Measurements from ENCODE around the gene ANKK1.

- TF ChIP-seq NRF1 (conservative IDR thresholded peaks at IDR 0.05 in 1 of 2, IDR thresholded peaks at IDR 0.05 in 1 of 2) (no peak), ATF3 (IDR thresholded peaks at IDR 0.05) (no peak), ATF3 (CRISPR knock-in tag; conservative IDR thresholded peaks at IDR 0.05) (no peak), EP300 (IDR thresholded peaks at IDR 0.05; ENCODE audit: low read length) (no peak), CTCFL (IDR thresholded peaks at IDR 0.05; ENCODE audit: borderline replicate concordance, insufficient read depth, low read depth, low read length, poor library complexity, severe bottlenecking) (no peak), MBD2 (IDR thresholded peaks at IDR 0.05; ENCODE audit: borderline replicate concordance, low read depth) (no peak), MYC (IDR thresholded peaks at IDR 0.05; ENCODE audit: low read depth, low read length) (no peak), MYC (CRISPR knock-in tag; IDR thresholded peaks at IDR 0.05; ENCODE audit: borderline replicate concordance, low read depth) (no peak), POLR2A (conservative IDR thresholded peaks at IDR 0.05) (no peak), NFIC (IDR thresholded peaks at IDR 0.05) (no peak), KAT8 (IDR thresholded peaks at IDR 0.05; ENCODE audit: low read depth) (no peak)
These were observed 21.3 kb downstream of the ANKK1 start for GRCh38 chr11:113408887-113409286.
